HG03066 (cell line): ENCODE results near the gene RXFP3.
"Not testable (repeated sequence)": the region's sequence is repeated elsewhere in the genome, so short reads cannot be mapped to it uniquely, and the experiment has no call there.

Source experiments
- ATAC-seq: cut with Tn5 transposase; IDR thresholded peaks from one replicate; pipeline ENCODE4 v1.9.1; 2021; ENCODE audit warnings: low read depth; ENCODE audit not compliant: unreplicated experiment

Gene RXFP3, protein sequence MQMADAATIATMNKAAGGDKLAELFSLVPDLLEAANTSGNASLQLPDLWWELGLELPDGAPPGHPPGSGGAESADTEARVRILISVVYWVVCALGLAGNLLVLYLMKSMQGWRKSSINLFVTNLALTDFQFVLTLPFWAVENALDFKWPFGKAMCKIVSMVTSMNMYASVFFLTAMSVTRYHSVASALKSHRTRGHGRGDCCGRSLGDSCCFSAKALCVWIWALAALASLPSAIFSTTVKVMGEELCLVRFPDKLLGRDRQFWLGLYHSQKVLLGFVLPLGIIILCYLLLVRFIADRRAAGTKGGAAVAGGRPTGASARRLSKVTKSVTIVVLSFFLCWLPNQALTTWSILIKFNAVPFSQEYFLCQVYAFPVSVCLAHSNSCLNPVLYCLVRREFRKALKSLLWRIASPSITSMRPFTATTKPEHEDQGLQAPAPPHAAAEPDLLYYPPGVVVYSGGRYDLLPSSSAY

DNA sequence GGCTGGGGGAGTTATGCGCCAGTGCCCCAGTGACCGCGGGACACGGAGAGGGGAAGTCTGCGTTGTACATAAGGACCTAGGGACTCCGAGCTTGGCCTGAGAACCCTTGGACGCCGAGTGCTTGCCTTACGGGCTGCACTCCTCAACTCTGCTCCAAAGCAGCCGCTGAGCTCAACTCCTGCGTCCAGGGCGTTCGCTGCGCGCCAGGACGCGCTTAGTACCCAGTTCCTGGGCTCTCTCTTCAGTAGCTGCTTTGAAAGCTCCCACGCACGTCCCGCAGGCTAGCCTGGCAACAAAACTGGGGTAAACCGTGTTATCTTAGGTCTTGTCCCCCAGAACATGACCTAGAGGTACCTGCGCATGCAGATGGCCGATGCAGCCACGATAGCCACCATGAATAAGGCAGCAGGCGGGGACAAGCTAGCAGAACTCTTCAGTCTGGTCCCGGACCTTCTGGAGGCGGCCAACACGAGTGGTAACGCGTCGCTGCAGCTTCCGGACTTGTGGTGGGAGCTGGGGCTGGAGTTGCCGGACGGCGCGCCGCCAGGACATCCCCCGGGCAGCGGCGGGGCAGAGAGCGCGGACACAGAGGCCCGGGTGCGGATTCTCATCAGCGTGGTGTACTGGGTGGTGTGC is at the start of gene RXFP3:
TSS of gene RXFP3 (plus strand) at position 6 of the 636 bp plus-strand sequence. CDS start at position 361, 355 bp downstream.
- ATAC-seq, result no peak

DNA sequence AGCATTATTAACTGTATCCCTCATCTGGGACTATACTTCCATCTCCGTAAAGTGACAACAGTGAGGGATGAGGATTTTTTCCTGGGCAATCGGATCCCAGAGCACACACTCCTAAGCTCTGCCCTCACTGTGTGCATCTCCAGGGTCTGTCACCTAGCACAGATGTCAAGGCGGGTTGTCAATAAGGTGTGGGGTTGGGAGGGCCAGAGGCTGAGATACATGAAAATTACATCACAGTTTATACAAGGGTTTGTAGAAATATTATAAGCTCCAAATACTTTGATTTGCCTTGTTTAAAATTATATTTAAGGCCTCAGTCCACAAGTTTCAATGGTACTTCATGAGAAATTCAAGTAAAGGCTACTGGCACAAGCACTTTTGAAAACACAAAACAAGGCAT is 48.9 kb upstream of the RXFP3 start:
- no peak for ATAC-seq

DNA sequence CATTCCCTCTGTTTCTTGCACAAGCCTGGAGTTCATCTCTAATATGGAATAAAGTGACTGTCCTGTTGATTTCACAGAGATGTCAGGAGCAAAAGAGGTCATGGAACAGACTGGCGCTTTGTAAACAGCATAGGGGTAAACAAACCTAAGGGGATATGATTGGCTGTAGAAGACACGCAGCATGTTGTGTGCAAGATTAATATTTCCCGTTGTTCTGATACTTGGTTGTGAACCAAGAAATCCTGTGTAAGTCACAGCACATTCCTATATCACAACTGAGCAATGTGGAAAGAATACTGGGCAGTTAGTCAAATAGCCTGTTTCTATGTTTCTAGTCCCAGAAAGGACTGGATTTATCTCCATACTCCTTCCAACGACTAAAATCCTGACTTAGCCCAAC is 47.6 kb upstream of the RXFP3 start:
- no peak for ATAC-seq

DNA sequence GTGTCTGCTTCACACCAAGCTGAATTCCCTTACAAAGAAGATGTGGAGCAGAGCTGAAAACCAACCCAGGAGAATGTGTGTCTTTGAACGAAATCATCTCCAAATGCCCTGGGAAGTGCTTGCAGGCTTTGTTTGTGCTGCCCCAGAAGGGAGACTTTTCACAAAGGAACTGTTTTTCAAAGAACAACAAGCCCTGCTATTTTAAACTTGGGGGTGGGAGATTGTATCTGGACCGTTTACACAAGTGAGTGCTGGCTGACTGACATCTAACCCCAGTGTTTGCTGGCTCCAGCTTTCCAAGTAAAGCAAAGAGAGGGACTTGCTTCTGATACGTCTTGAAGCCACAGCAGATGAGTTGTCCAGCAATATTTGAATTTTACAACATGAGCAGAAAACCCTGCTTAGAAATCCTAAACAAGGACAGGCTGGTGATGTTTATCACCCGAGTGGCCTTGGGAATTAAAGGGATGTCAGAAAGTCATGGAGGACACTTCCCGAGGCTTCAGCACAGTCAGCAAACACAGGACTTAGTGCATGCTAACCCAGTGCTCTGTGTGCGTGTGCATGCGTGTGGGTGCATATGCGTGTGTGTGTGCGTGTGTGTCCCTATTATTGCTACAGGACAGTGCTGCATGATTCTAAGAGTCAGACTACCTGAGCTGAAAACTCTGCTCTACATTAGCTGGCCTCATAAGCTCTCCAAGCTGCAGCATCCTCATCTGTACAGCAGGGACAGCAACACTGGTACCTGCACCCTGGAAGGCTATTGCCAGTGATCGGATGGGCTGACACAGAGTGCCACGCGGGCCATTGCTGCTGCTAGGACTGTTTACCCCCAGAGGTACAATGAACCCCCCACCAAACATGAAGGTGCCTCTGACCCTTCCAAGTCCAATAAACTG is 45.8 kb upstream of the RXFP3 start:
- no peak for ATAC-seq

DNA sequence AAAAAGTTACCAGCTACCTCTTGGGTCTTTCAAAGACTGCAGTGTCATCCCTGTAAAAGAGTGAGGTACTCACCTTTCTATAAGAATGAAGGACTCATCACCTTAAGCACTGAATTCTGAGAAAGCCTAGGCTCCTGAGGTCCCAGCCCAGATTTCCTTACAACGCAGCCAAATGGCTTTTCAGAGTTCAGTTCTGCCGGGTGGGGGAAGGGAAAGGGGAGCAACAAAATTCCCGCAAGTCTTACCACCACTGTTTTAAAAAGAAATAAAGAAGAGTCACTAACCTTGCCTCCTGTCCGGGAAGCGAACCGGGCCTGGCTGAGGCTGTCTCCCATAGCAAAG is 44.8 kb upstream of the RXFP3 start:
- peak; percentile 25 for ATAC-seq

DNA sequence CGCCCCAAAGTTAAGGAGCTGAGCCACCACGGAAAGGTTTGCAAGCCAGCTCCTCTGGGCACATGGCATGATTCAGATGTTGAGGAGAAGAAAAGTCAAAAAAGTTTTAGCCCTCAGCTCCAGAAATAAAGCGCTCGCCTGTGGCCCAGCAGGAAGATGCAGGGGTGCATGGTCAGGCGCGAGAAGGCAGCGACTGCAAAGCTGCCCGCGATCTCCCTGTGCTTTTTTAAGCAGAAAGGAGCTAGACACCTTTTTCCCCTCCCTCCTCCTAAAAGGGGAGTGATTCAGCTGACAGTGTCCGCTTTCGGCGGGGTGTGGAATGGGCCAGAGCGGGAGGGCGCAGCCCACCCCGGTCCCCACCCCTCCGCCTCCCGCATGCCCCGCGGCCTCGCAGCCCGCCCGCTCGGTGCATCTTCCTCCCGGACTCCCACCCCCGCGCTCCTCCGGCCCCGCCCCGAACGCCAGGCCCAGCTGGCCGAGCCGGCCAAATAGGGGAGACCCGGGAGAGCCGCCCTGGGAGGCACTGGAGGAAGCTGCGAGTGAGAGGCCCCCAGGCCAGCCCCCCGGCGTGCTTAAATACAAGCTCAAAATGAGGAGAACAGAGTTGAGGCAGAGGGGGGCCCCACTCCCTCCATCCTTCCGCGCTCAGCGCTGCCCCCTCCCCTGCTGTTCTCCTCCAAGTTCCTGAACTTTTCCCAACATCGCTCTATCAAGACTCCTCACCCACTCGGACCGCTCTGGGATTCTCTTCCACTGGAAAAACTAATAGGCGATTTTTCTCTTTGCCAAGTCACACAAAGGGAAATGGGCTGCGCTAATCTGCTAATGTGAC is 44.2 kb upstream of the RXFP3 start, which contains the start of gene ADAMTS12:
TSS of gene ADAMTS12 (minus strand) at position 203 of the 832 bp plus-strand sequence. CDS start at position 69, 134 bp downstream.
- peak; percentile 56 for ATAC-seq

DNA sequence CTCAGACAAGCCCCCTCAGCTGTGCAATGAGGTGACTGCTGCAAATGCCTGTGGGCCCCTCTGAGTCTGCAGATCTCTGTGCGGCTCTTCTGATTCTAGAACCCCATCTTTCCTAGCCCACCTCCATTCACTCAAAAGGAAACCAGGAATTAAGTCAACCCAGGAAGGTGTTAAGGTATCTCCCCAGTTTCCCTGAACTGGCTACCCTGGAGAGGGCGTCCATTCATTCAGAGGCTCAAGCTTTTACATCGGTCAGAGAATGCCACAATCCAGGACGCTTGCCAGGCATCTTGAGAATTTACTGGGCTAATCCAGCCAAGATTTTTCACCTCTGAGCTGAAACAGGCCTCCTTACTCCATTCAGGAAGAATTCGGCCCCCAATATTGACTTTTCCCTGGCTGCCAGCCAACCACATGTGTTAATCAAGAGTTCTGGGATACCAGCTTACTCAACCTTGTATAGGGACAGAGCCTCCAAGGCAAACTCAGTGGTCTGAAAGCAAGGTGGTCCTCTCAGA is 43.5 kb upstream of the RXFP3 start:
- ATAC-seq, result no peak

DNA sequence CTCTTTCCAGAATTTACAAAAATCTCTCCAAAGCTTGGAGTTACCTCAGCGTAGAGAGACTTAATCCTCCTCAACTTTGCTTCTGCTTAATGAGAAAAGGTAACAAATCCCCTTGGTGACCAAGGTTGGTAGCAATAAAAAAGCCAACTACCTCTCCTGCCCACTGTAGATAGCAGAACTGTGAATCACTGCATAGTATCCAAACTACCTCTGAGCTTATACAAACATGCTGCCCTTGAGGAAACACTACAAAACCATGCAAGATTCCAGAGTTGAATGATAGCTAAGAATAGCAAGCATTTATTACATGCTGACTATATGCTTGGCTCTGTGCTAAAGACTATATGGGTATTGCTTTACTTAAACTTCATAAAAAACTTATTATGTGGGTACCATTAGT is 41.6 kb upstream of the RXFP3 start:
- no peak for ATAC-seq

DNA sequence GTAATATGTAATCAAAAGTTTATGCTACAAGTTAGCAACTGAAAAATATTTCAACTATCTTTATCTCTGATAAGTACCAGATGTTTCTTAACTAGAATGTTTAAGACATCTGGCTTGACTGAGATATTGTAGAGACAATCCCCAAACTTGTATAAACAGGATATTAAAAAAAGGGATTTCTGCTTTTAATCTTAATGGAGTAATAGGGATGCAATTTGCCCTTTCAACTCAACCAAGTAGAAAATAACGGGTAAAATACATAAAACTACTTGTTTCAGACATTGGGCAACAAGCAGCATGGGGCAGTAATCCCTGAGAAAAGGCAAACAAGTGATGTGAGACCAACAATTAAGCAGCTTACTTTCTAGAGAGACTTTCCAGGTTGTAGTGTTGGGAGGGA is 35.0 kb upstream of the RXFP3 start:
- no peak for ATAC-seq

DNA sequence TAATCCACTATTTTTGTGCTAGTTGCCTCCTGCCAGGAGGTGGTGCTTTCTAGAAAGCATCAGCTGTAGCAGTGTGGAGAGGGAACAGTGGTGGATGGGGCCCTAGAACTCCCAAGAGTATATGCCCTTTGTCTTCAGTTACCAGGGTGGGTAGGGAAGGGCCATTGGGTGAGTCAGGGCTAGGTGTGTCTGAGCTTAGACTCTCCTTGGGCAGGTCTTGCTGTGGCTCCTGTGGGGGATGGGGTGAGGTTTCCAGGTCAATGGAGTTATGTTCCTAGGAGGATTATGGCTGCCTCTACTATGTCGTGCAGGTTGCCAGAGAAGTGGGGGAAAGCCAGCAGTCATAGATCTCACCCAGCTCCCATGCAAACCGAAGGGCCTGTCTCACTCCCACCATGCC is 33.1 kb upstream of the RXFP3 start:
- no peak for ATAC-seq

DNA sequence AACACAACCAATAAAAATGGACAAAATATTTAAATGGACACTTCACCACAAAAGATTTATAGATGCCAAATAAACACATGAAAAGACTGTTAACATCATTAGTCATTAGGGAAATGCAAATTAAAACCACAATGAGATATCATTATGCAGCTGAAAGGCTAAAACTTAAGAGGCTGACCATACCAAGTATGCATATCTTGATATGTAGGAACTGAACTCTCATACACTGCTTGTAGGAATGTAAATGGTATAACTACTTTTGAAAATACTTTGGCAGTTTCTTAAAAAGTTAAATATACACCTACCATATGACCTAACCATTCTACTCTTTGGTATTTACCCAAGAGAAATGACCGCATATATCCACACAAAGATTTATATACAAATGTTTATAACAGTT is 30.8 kb upstream of the RXFP3 start:
- ATAC-seq, result no peak

DNA sequence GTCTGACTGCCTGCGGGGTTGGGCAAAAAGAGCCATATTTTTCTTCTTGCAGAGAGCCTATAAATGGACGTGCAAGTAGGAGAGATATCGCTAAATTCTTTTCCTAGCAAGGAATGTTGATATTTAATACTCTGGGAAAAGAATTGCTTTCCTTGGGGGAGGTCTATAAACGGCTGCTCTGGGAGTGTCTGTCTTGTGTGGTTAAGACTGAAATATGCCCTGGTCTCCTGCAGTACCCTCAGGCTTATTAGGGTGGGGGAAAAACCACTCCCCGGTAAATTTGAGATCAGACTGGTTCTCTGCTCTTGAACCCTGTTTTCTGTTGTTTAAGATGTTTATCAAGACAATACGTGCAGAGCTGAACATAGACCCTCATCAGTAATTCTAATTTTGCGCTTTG is 29.9 kb upstream of the RXFP3 start:
- ATAC-seq, result not testable (repeated sequence)

DNA sequence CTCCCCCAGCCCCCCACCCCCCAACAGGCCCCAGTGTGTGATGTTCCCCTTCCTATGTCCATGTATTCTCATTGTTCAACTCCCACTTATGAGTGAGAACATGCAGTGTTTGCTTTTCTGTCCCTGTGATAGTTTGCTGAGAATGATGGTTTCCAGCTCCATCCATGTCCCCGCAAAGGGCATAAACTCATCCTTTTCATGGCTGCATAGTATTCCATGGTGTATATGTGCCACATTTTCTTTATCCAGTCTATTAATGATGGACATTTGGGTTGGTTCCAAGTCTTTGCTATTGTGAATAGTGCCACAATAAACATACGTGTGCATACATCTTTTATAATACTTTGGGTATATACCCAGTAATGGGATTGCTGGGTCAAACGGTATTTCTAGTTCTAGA is 21.3 kb upstream of the RXFP3 start:
- ATAC-seq, result not testable (repeated sequence)

DNA sequence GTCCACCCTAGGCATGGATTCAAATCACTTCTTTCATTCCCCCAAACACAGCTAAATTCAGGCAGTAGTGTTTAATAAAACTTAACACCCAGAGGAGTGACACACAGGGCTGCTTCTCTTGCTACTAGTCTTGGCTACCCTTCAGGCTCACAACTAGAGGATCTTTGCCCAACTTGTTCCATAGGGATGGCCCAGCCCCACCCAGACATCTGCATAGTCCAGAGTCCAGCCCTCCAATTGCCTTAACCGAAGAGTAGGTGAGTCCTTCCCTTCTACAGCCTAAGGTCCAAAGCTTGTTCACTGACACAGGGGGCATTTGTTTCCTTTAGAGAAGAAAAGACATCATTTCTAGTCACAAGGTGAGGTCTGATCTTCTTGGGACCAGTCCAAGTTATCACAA is 15.2 kb upstream of the RXFP3 start:
- no peak for ATAC-seq

DNA sequence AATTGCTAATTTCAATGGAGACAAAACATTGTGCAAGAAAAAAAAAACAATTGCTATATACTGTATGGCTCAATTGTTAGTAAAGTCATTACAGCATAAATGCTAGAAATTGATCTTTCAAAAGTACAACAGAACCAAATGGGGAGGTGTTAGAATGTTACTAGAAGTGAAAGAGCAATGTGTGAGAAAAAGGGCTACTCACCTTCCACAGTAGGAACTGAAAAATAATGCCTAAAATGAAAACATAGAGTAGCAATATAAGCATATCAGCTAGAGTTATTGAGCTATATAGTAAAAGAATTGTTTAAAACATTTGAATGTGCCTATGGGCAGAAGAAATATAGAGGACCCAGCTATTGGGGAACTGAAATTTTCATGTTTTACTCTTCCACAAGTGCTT is 10.9 kb upstream of the RXFP3 start:
- no peak for ATAC-seq

DNA sequence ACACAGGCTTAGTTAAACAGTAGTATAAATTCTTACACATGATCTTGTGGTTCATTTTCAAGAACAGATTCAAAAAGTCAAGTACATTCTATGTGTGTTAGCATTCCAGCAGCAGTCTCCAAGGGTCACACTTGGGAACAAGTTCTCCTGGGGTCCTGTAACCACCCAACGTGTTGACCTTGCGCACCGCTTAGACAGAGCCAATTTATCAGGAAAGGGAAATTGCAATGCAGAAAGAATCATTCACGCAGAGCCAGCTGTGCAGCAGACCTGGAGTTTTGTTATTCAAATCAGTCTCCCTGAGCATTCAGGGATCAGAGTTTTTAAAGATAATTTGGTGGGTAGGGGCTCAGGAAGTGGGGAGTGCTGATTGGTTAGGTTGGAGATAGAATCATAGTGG is 8.5 kb upstream of the RXFP3 start:
- ATAC-seq, result no peak

DNA sequence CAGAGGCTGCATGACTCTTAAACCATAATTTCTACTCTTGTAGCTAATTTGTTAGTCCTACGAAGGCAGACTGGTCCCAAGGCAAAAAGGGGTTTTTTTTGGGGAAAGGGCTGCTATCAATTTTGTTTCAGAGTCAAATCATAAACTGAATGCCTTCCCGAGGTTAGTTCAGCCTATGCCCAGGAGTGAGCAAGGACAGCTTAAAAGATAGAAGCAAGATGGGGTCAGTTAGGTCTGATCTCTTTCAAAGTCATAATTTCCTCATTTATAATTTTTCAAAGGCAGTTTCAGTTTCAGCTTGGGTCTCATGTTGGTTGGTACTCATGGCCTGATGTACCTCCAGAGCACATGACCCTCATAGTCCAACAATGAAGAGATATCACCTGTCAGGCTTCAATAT is 7.9 kb upstream of the RXFP3 start:
- ATAC-seq, result no peak

DNA sequence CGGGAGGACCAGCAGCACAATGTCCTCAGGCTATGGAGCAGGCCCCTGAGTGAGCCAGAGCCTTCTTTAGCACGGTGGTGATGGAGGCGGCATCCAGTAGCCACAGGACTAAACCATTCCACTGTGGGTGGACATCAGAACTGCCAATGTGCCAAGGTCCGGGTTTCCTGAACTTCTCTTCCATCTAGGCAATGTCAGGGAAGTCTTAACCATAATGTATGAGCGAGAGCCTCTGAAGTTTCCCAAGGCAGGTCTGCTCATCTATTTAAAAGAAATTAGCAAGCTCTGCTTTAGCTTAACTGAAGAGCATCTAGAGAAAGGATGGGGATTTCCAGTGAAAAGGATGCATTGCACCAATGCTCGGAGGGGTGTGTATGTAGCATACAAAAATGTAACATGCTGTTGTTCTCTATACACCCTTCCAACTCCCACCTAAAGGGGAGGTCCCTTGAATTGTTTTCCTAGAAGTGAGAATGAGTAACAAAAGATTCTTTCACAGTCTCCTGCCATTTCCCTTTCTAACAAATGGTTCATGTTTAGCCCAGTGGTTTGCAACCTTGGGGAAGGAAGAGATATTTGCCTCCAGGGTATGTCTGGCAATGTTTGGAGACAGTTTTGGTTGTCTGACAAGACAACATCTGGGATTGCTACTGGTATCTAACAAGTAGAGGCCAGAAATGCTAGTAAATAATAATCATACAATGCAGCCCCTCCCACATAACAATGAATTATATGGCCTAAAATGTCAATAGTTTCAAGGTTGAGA is 6.1 kb upstream of the RXFP3 start:
- no peak for ATAC-seq

DNA sequence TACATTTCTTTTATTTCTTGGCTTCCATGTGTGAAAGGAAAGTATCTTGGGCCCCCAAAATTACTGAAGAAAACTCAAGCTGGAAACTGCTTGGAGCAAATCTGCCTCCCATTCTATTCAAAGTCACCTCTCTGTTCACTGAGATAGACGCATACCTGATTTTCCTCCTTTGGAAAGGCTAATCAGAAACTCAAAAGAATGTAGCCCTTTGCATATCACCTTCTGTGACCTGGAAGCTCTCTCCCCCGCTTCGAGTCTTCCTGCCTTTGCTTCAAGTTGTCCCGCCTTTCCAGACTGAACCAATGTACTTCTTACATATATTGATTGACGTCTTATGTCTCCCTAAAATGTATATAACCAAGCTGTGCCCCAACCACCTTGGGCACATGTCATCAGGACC is 5.0 kb upstream of the RXFP3 start:
- ATAC-seq, result no peak
